Embryonic facial prominence (tissue), 1 donor: ENCODE data around the gene APOBEC3B.
"Not testable (repeated sequence)": the region's sequence is repeated elsewhere in the genome, so short reads cannot be mapped to it uniquely, and the experiment has no call there.

ENCODE experiments used
- DNase-seq: peaks from one replicate; pipeline ENCODE4 v3.0.0-alpha.2; 2016; ENCODE audit errors: extremely low spot score

Gene APOBEC3B

GRCh38 chr22:38997518-38997917 is 15.4 kb downstream of the APOBEC3B start:
- DNase-seq, result no peak

- DNase-seq, result no peak
These were observed 21.1 kb downstream of the APOBEC3B start for GRCh38 chr22:39003165-39003638.

- DNase-seq, result no peak
These were observed 25.0 kb downstream of the APOBEC3B start for GRCh38 chr22:39007177-39007576.

- DNase-seq, result not testable (repeated sequence)
These were observed 26.2 kb downstream of the APOBEC3B start for GRCh38 chr22:39008271-39008850.

GRCh38 chr22:39010946-39011345 is 28.8 kb downstream of the APOBEC3B start:
- no peak for DNase-seq

GRCh38 chr22:39012533-39013511 is 30.7 kb downstream of the APOBEC3B start:
- DNase-seq, result no peak

GRCh38 chr22:39013561-39013941 is 31.4 kb downstream of the APOBEC3B start:
- DNase-seq, result not testable (repeated sequence)

- DNase-seq, result no peak
These were observed 32.0 kb downstream of the APOBEC3B start, which contains the start of gene APOBEC3C for GRCh38 chr22:39013942-39014722. TSS of gene APOBEC3C (plus strand) at chr22:39014257. CDS start at chr22:39014363, 106 bp downstream.

GRCh38 chr22:39014723-39015121 is 32.6 kb downstream of the APOBEC3B start:
- not testable (repeated sequence) for DNase-seq

- DNase-seq, result no peak
These were observed 34.4 kb downstream of the APOBEC3B start for GRCh38 chr22:39016592-39016991.

- DNase-seq, result no peak
These were observed 35.6 kb downstream of the APOBEC3B start for GRCh38 chr22:39017596-39018365.

- not testable (repeated sequence) for DNase-seq
These were observed 38.0 kb downstream of the APOBEC3B start for GRCh38 chr22:39020021-39020651.

- no peak for DNase-seq
These were observed 39.6 kb downstream of the APOBEC3B start for GRCh38 chr22:39021552-39022250.

- no peak for DNase-seq
These were observed 42.6 kb downstream of the APOBEC3B start for GRCh38 chr22:39024519-39025308.

GRCh38 chr22:39026509-39027150 is 44.5 kb downstream of the APOBEC3B start:
- no peak for DNase-seq

GRCh38 chr22:39027717-39028116 is 45.6 kb downstream of the APOBEC3B start:
- DNase-seq, result no peak

- DNase-seq, result no peak
These were observed 46.1 kb downstream of the APOBEC3B start for GRCh38 chr22:39028281-39028680.

GRCh38 chr22:39029227-39029626 is 47.1 kb downstream of the APOBEC3B start:
- no peak for DNase-seq

GRCh38 chr22:39030705-39031104 is 48.6 kb downstream of the APOBEC3B start:
- no peak for DNase-seq
